GM13976 (cell line): ENCODE data around the gene MSI2.

Source experiments
- DNase-seq: peaks from one replicate; pipeline ENCODE4 v3.0.0; 2012; ENCODE audit warnings: low spot score
- CTCF ChIP-seq: IDR thresholded peaks from 2 replicates; pipeline ENCODE4 v1.5.1; 2012; ENCODE audit warnings: borderline replicate concordance, mild to moderate bottlenecking; ENCODE audit not compliant: insufficient read depth; ENCODE audit errors: extremely low read depth, missing control alignments, control extremely low read depth
- in situ Hi-C: fragments of 300-500 bp; cut with MboI; formaldehyde crosslinking; loops from one replicate; pipeline ENCODE4 v1.12.0; 2022; ENCODE audit warnings: low sequenced_read_pairs, mixed read lengths, inconsistent platforms; ENCODE audit not compliant: unreplicated experiment

Gene MSI2

GRCh38 chr17:57544834-57545463, 288.6 kb downstream of the MSI2 start:
- in situ Hi-C loops, result no loop called here
- TF ChIP-seq CTCF, result no peak
- no peak for DNase-seq

- in situ Hi-C loops, result no loop called here
- no peak for DNase-seq
- TF ChIP-seq CTCF, result no peak
These were observed 289.5 kb downstream of the MSI2 start for GRCh38 chr17:57545731-57546342.

- DNase-seq, result no peak
- in situ Hi-C loops, result no loop called here
- no peak for TF ChIP-seq CTCF
These were observed 292.4 kb downstream of the MSI2 start for GRCh38 chr17:57548421-57549410.

- no peak for DNase-seq
- in situ Hi-C loops, result no loop called here
- TF ChIP-seq CTCF, result no peak
These were observed 293.1 kb downstream of the MSI2 start for GRCh38 chr17:57549468-57549867.

GRCh38 chr17:57550016-57550415, 293.7 kb downstream of the MSI2 start:
- no peak for TF ChIP-seq CTCF
- in situ Hi-C loops, result no loop called here
- no peak for DNase-seq

GRCh38 chr17:57550668-57551315, 294.5 kb downstream of the MSI2 start:
- in situ Hi-C loops, result no loop called here
- no peak for TF ChIP-seq CTCF
- DNase-seq, result no peak
